ENCODE results near the gene PRR27.
"Not testable (repeated sequence)": the region's sequence is repeated elsewhere in the genome, so short reads cannot be mapped to it uniquely, and the experiment has no call there.

GRCh38 chr4:70212752-70213151 is 58.7 kb downstream of the PRR27 start:
- not testable (repeated sequence) for TF ChIP-seq POLR2A (IDR thresholded peaks at IDR 0.05; ENCODE audit: low read length); GATA1 (IDR thresholded peaks at IDR 0.05; ENCODE audit: low read depth, low read length)

Data from erythroblast (primary cell).